Measurements from ENCODE around the gene ANKMY2.
"Not testable (repeated sequence)": the region's sequence is repeated elsewhere in the genome, so short reads cannot be mapped to it uniquely, and the experiment has no call there.

ANKMY2 gene

GRCh38 chr7:16616542-16616941 is 29.0 kb downstream of the ANKMY2 start:
- no peak for DNase-seq

- DNase-seq = no peak
Observed at GRCh38 chr7:16616122-16616521, 29.4 kb downstream of the ANKMY2 start.

DNA sequence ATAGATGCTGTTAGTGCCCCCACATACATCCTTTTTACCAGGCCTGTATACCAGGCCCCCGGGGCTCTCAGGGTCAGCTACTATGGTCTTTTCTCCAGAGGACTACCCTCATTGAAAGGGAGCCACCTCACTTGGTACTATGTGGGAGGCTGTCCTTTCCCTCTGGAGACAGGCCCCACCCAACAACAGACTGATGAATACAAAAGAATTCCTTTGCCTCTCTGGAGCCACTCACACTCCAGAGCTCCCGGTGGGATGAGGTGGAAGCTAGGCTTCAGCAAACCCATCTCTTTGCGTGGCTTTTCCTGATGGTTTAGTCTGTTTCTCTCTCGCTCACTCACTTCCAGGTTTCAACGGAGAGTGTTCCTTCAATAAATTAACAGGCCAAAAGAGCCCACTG is 30.3 kb downstream of the ANKMY2 start:
- DNase-seq = no peak

DNA sequence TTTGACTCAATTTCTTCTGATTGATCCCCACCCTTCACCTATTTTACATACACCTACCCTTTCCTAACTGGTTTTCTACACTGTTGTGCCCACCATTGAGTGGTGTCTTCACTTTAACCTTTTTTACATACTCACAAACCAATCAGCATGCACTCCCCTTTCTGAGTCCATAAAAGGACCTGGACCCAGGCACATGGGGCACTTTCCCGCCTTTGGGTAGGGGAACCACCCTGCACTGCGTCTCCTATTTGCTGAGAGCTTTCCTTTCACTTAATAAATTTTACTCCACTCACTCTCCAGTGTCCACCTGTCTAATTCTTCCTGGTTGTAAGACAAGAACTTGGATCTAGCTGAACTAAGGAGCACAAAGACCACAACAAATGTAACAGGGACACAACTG is 33.8 kb downstream of the ANKMY2 start:
- DNase-seq = no peak

DNA sequence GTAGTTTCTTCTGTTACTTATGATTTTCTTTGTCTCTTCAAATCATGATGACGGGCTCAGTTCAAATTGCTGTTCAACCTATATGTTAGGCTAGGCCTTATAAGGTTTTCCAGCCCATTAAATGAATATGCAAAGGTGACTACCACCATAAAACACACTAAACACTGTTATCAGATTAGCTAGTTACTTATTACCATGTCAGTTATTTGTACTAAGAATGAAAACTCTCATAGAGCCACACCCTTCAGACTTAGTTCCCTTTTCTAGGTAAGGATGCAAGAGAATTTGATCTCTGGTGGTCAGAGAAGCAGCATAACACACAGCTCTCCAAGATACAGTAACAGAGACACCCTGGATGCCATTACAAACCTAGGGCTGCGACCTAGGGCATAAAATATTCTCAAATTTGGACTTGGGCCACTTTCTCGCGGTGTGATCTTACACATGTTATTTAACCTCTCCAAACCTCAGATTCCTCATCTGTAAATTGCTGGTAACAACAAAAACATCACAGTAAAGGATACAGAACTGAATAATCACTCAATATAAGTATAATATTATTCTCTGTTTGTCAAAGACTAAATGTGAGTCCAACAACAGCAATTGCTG is 35.6 kb downstream of the ANKMY2 start:
- no peak for DNase-seq

GRCh38 chr7:16606704-16607103 is 38.9 kb downstream of the ANKMY2 start:
- no peak for DNase-seq

DNA sequence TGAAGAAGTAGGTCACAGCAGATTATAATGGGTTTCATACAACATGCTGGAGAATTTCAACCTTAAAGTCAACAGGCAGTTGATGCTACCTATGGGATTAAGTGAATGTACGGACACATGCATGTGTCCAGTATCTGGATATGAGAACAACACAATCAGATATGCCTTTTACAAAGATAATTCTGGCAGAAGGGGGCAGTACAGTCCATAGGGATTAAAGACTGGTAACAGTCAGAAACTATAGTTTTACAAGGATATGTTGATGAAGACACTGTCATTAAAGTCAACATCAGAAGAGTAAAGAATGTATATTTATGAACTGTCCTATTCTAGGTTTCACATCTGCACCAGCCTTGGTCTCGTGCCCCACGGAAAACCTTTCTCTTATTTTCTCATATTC is 41.5 kb downstream of the ANKMY2 start:
- no peak for DNase-seq

DNA sequence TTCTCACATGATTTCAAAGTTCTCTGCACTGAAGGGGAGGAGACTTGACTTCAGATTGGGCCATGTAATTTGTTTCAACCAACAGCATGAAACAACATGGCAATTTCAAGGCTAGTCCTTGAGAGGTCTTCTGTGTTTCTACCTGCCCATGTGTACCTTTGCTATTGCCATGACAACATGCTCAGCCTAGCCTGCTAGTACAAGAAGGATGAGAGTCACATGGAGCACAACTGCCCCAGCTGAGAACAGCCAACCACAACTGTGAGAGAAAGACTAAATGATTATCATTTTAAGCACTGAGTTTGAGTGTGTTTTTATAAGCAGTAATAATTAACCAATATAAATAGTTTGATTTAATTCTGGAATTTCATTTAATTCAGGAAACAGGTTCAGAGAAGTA is 41.9 kb downstream of the ANKMY2 start:
- DNase-seq = no peak

- DNase-seq = no peak
Observed at GRCh38 chr7:16599860-16600259, 45.7 kb downstream of the ANKMY2 start.

DNA sequence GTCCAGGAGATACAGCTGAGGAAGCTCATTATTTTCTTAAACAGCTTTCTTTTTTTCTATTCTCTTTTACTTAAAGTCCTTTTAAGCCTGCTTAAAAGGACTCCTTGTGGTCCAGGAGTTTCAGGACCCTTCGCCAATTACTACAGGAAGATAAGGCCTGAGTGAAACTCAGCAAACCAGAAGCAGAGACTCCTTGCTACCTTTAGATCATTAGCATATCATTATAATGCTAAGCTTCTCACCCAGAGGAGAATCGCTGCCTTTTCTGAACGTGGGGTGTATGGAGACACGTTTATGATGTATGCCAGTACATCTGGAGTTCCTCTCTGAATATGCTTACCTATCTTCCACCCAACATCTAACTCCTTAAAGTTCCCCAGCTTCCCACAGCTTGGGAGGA is 47.5 kb downstream of the ANKMY2 start:
- DNase-seq = no peak

GRCh38 chr7:16595596-16595995 is 50.0 kb downstream of the ANKMY2 start:
- not testable (repeated sequence) for DNase-seq

DNA sequence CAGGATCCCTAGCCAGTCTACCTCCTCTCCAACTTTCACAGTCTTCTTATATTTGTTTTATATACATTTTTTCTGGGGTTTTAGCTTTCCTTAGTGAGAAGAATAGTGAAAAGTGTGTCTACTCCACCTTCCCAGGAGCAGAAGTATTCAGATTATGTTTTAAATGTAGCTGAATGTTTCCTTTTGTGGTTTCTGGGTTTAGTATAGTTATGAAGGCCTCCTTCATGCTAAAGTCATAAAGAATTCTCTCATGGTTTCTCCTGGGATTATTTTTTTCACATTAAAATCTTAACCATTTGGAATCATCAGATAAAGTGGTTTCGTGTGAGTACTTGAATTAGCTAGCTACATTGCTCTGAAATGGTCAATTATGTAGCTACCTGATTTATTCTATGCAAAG is 50.9 kb downstream of the ANKMY2 start:
- DNase-seq = no peak

DNA sequence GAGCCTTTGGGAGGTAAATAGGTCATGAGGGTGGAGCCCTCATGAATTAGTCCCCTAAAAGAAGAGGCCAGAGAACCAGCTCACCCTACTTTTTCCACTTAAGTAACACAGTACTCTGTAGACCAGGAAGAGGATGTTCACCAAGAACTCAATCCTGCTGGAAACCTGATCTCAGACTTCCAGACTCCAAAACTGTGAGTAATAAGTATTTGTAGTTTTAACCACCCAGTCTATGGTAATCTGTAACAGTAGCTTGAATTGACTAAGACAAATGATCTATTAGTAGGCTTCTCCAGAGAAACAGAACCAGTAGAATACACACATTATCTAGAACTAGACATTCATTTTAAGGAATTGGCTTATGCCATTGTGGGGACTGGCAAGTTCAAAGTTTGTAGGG is 51.5 kb downstream of the ANKMY2 start:
- no peak for DNase-seq

- no peak for DNase-seq
Observed at GRCh38 chr7:16592395-16592794, 53.2 kb downstream of the ANKMY2 start.

GRCh38 chr7:16590424-16590823 is 55.1 kb downstream of the ANKMY2 start:
- no peak for DNase-seq

DNA sequence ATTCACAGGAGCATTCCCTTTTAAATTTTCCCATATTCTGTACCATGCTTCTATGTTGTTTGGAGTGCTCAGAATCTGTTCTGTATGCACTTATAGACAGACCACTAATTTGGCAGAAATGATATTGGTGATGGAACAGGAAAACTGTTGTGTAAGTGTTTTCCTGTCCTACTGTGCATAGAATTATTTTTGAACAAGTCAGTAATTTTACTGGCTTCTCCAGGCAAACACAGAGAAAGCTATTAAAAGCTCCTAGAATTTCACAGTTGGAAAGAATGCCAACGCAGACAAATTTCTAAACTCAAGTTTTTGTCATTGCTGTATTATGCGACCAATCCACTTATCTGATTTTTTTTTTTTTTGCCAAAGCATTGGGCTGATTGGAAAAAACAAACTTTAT is 55.7 kb downstream of the ANKMY2 start:
- DNase-seq = no peak

- DNase-seq = no peak
Observed at GRCh38 chr7:16587790-16588189, 57.8 kb downstream of the ANKMY2 start.

DNA sequence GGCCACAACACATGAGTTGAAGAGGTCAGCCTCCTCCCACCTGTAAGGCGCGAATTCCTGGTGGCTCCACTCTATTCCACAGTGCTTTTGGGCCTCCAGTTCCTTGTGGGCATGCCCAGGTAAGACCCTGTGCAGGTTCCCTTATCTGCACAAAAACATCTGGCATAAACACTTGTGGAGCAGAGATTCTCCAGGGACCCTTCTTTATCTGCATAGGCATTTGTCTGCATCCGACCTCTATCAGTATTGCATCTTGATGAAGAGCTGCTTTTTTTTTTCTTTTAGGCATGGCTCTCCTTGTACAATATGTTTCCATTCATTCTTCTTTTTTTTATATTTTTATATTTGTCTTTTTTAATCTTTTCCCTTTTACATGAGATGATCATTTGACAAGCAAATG is 58.4 kb downstream of the ANKMY2 start:
- DNase-seq = no peak

DNA sequence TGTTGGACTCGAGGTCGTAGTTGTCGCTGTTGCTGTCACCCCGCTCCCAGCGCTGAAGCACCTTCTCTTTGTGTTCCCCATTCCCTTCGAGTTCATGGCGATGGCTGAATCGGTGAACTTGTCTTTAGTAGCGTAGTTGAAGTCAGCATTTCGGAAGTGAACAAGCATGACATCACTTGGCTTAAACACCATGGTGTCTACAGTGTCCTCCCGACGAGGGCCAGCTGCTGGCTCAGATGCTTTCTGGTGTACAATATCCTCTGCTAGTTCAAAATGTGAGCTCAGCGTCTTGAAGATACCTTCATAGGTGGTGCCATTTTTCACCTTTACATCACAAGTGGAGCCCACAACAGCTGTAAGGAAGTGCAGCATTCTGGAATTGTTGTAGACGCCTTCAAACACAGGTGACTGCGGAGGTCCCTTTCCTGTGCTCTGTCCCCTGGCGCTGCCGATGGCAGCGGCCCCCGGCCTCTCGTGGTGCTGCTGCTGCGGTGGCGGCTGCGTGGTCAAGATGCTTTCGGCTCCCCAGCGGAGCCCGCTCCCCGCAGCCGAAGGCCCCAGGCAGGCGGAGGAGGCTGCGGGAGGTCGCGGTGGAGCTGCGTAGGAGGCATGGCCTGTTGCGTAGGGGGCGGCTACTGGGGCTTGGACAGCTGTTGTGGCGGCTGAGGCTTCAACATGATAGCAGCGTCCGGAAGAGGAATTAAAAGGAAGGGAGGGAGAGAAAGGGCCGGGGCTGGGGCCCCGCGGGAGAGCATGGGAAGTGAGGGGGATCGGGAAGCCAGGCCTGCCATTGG is 59.3 kb downstream of the ANKMY2 start:
- DNase-seq = no peak

DNA sequence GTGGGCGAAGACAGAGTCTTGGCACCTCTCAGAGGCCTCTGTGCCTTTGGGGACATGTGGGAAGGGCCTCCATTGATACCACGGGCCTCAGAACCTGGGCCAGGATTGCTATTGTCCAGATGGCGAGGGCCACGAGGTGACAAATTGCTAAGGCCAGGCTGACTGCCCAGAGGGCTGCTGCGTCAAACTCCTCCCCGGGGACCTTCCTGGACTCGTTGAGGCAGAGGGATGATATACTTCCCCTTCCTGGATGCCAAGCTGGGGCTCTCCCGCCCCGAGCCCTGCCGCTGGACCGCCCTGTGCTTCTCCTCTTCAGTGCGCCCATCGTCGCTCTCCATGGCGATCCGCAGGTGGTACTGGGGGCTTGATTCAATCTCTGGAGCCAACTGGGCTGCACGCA is 60.0 kb downstream of the ANKMY2 start:
- no peak for DNase-seq

DNA sequence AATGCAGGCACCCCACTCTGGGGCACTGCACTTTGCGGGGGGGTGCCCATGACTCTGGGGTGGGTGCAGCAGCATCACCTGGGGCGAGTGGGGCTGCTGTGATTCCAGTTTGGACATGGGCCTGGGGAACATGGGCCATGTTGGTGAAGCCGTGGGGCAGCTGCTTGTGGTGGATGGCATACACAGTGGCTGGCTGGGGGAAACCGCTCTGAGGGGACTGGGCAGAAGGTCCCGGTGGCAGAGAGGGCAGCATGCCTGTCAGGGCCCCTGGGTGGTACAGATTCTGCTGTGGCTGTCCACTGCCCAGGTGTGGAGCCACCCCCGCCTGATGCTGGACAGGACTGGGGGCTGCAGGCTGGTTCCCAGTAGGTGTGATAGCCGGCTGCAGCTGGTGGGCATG is 61.7 kb downstream of the ANKMY2 start:
- DNase-seq = no peak

- DNase-seq = no peak
Observed at GRCh38 chr7:16581286-16581685, 64.3 kb downstream of the ANKMY2 start.

GRCh38 chr7:16579216-16579615 is 66.3 kb downstream of the ANKMY2 start:
- DNase-seq = no peak

DNA sequence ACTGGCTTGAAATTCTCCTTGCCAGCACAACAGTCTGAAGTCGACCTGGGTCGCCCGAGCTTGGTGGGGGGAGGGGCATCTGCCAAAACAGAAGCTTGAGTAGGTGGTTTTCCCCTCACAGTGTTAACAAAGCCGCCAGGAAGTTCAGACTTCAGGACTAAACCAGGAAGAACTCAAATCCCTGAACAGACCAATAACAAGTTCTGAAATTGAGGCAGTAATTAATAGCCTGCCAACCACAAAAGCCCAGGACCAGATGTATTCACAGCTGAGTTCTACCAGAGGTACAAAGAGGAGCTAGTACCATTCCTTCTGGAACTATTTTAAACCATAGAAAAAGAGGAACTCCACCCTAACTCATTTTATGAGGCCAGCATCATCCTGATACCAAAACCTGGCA is 73.6 kb downstream of the ANKMY2 start:
- DNase-seq = no peak

GRCh38 chr7:16564909-16565426 is 80.6 kb downstream of the ANKMY2 start:
- DNase-seq = no peak
